Activated CD8-positive, alpha-beta memory T cell treated with anti-CD3 and anti-CD28 coated beads, Interleukin-2, amount 50 U/mL, for 1 hour (primary cell): ENCODE measurements around the gene FBXL16.
"Not testable (repeated sequence)": the region's sequence is repeated elsewhere in the genome, so short reads cannot be mapped to it uniquely, and the experiment has no call there.

ENCODE experiments used
- DNase-seq: peaks from one replicate; pipeline ENCODE4 v3.0.0-alpha.2; 2020; ENCODE audit errors: extremely low read depth

FBXL16 gene

GRCh38 chr16:705431-706188 lies at the start of gene FBXL16:
FBXL16 (minus strand) TSS chr16:705801; CDS start chr16:697405, 8,396 bp downstream.
- no peak for DNase-seq

DNA sequence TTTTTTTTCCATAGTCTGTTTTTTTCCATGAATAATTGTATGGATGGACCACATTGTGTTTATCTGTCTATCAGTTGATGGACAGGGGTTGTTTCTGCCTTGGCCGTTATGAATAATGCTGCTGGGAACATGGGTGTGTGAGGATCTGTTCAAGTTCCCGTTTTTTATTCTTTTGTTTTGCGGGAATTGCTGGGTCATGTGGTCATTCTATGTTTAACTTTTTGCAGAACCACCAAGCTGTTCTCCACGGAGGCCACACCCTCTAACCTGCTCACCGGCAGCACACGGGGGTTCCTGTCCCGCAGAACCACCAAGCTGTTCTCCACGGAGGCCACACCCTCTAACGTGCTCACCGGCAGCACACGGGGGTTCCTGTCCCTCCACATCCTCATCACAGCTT lies 49.1 kb upstream of the FBXL16 start:
- DNase-seq, result no peak

DNA sequence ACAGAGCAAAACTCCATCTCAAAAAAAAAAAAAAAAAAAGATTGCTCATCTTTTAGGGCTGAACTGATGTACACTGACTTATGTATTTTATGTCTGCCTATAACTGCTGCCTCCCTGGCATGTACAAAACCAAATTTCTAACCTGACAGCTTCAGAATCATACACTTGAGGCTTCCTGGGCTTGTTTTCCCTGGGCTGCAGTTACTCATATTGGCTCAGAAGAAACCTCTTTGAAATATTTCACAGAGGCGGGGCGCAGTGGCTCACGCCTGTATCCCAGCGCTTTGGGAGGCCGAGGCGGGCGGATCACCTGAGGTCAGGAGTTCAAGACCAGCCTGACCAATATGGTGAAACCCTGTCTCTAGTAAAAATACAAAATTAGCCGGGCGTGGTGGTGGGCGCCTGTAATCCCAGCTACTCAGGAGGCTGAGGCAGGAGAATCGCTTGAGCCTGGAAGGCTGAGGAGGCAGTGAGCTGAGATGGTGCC lies 48.6 kb upstream of the FBXL16 start:
- not testable (repeated sequence) for DNase-seq

DNA sequence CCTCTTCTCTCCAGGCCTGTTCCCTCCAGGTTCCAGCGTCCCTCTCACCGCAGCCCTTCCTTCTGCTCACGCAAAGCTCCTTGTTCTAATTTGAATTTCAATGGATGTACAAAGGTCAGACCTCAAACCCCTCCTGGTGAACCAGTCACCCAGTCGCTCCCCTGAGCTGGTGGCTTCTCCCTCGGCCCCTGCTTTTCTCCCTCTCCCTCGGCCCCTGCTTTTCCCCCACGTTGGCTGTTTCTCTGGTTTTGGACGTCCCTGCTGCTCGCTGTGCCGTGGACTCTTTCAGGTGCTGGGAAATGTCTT lies 46.4 kb upstream of the FBXL16 start:
- DNase-seq, result no peak

- no peak for DNase-seq
These were observed 45.8 kb upstream of the FBXL16 start for GRCh38 chr16:751152-752006.

- DNase-seq, result no peak
These were observed 44.9 kb upstream of the FBXL16 start for GRCh38 chr16:750485-750884.

GRCh38 chr16:749010-749409 lies 43.4 kb upstream of the FBXL16 start:
- DNase-seq, result no peak

DNA sequence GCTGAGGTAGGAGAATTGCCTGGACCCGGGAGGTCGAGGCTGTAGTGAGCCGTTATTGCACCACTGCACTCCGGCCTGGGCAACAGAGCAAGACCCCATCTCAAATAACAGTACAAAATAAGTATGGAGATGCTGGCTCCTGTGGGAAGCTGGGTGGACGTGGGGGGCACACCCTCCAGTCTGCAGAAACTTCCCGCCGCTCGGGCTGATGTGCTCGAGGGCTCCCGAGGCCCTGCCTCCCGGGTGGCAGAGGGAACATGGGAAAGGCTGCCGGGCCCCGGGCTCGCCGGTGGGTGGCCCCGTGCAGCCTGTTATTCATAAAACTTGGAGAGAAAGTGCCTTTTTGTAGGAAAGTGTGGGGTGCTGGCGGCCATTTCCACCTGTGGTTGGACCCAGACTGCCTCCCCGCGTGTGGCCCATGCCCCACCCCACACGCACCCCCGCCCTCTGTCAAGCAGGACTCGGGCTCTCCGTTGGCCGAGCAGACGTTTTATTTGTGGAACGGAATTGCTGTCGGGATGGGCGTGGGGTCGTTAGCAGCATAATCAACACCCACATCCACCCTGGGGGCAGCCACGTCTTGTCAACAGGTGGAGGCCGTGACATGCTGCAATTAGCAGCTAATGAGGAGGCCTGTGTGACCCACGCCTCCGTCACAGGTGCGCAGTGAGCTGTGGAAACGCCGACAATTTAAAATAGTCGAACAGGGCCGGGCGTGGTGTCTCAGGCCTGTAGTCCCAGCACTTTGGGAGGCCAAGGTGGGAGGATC lies 42.6 kb upstream of the FBXL16 start:
- DNase-seq, result no peak

DNA sequence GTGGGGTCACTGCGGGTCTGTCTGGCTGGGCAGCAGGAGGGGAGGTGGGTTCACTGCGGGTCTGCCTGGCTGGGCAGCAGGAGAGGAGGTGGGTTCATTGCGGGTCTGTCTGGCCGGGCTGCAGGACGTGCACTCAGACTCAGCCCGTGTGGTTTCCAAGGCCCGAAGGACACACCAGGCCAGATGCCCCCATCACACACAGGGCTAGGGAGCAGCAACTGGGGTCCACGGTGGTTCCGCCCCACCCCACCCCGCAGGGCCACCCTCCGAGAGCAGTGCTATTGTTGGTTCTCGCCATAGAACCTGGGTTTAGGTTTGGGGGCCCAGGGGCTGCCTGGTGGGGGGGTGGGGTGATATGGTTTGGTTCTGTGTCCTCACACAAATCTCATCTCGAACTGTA lies 41.0 kb upstream of the FBXL16 start:
- DNase-seq, result no peak

DNA sequence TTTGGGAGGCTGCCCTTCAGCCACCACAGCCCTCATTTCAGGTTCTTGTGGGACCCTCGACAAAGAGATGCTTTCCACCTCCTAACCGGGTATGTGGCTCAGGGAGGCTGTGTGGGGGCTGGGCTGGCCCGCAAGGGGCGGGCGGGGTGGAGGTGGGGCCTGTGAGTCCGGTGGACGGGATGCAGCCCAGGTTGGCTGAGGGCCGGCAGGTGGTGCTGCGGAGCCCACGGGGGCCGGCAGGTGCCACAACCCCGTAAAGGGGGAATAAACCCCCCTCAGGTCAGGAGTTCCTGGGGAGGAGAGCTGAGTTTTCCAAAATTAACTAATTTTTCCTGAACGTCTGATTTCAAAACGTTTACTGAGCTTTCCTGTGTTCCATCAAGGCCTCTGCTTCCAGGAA lies 40.1 kb upstream of the FBXL16 start:
- DNase-seq, result no peak

- no peak for DNase-seq
These were observed 38.3 kb upstream of the FBXL16 start for GRCh38 chr16:743794-744500.

- DNase-seq, result not testable (repeated sequence)
These were observed 37.3 kb upstream of the FBXL16 start for GRCh38 chr16:742894-743293.

GRCh38 chr16:741986-742629 lies 36.5 kb upstream of the FBXL16 start:
- no peak for DNase-seq

- peak; percentile 70 for DNase-seq
These were observed 35.3 kb upstream of the FBXL16 start, which contains the start of gene CIAO3 for GRCh38 chr16:740764-741505. CIAO3 (minus strand) TSS chr16:740997; CDS start chr16:740985, 12 bp downstream.

DNA sequence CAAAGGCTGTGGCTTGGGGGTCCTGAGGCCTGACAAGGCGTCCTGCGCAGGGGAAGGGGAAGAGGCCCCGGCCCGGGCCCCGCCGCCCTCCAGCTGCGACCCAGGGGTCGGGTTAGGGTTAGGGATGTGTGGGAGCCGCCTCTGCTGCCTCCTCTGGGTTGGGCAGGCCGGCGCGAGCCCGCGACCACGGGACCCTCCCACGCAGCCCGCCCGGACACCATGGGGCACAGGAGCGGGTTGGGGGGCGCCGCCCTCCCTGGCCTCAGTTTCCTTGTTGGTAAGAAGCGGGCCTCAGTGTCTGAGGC lies 34.8 kb upstream of the FBXL16 start:
- no peak for DNase-seq

DNA sequence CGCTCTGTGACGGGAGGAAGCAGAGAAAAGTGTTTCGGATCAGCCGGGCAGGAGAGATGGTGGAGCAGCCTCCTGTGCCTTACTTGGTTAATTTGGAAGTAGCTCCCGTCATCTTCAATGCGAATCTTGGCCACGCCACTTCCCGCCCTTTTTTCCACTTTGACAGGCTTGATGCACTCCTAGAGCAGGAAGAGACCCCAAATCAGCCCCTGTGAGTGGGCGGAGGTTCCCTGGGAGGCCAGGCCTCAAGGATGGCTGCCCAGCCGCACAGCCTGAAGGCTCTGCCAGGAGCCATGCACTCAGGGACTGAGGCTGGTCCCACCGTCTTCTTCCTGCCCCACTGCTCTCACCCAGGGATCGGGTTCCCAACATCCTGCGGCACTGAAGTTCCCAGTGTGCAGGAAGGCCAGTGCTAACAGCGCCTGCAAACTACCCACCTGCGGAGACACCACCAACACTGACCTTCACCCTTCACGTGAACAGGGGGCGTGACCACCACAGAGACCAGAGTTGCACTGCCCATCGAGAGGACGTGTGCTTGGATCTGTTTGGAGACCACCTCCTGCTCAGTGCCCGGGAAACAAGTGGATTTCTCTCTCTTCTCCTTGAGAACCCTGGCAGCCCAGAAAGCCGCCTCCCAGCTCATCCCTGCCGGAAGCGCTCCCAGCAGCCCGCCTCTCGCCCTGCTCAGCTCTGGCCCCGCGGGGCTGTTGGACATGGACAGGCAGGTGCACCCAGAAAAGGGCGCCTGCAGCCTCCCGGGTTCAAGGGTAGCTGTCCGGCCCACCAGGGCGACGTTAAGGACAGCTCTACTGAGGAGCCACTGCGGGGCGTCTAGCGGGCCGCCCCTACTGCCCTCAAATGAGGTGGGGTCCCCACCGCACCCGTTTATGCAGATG lies 34.2 kb upstream of the FBXL16 start:
- DNase-seq, result no peak

- DNase-seq, result no peak
These were observed 31.4 kb upstream of the FBXL16 start for GRCh38 chr16:736936-737481.

DNA sequence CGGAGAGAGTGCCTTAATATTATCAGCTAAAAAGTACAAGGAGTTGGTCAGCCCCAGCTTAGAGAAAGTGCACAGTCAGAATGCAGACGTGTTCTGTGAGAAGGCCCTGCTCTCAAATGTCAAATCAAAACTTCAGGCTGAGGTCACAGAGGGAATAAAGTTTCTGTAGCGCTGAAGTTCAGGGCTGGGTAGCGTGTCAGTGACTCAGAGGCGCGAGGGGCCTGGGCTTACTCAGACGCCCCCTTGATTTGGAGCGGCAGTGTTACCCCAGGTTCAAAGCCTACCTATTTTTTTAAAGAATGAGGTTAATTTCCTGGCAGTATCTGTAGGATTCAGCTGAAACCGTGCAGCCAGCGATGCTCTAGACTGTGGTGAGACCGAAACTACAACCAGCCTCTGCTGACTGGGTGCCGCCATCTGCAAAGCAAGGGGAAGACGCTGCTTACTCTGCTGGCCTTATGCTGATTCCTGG lies 30.4 kb upstream of the FBXL16 start:
- no peak for DNase-seq
